ENCODE results near the gene TPP1.

Gene TPP1

GRCh38 chr11:6611963-6612212 is 7.3 kb downstream of the TPP1 start:
- H3K4me3 ChIP-seq (replicated peaks; ENCODE audit: low read depth, low read length), result peak overlapping the region; percentile 66
- TF ChIP-seq, protein P1, sequence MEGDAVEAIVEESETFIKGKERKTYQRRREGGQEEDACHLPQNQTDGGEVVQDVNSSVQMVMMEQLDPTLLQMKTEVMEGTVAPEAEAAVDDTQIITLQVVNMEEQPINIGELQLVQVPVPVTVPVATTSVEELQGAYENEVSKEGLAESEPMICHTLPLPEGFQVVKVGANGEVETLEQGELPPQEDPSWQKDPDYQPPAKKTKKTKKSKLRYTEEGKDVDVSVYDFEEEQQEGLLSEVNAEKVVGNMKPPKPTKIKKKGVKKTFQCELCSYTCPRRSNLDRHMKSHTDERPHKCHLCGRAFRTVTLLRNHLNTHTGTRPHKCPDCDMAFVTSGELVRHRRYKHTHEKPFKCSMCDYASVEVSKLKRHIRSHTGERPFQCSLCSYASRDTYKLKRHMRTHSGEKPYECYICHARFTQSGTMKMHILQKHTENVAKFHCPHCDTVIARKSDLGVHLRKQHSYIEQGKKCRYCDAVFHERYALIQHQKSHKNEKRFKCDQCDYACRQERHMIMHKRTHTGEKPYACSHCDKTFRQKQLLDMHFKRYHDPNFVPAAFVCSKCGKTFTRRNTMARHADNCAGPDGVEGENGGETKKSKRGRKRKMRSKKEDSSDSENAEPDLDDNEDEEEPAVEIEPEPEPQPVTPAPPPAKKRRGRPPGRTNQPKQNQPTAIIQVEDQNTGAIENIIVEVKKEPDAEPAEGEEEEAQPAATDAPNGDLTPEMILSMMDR (IDR thresholded peaks at IDR 0.05; ENCODE audit: low read length, missing control alignments), result no peak
- no peak for DNase-seq (ENCODE audit: low read depth)

DNA sequence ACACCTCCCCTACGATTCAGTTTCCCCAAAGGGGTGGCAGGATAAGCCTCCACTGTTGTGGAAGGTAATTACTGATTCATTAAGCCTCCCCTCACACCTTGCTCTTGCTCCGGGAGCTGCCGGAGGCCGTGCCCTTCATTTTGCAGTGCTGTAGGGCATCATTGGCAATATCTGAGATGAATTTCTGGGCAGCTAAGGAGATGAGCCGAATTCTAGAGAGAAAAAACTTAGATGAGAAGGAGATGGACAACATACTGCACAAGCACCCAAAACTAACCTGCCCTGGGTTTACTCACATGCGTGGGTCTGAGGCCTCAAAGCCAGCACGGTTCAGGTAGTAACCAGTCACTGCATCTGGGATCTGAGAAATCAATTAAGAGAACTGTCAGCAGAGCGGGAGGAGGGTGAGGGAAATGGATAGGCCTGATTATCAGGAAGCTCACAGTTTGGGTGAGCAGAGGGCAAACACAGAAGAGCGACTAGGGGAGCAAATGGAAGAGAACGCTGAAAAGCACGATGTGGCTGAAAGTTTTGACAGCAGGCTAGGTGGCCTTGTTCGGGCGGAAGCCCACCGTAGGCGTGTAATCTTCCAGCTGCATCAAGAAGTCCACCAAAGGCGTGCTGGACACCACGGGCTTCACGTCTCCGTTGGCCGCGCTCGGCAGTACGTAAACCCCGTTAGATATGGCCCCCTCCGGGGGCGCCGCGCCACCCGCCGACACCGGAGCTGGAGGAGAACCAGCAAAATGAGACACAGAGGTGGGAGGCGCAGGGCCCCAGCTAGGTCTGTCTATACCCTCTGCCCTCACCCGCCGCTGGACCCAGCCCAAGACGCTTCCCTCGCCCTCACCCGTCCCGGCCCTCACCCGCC is 7.9 kb downstream of the TPP1 start:
- peak overlapping the region; percentile 66 for H3K4me3 ChIP-seq (replicated peaks; ENCODE audit: low read depth, low read length)
- TF ChIP-seq, protein P1 (IDR thresholded peaks at IDR 0.05; ENCODE audit: low read length, missing control alignments), result no peak
- peak; percentile 31 for DNase-seq (ENCODE audit: low read depth)

DNA sequence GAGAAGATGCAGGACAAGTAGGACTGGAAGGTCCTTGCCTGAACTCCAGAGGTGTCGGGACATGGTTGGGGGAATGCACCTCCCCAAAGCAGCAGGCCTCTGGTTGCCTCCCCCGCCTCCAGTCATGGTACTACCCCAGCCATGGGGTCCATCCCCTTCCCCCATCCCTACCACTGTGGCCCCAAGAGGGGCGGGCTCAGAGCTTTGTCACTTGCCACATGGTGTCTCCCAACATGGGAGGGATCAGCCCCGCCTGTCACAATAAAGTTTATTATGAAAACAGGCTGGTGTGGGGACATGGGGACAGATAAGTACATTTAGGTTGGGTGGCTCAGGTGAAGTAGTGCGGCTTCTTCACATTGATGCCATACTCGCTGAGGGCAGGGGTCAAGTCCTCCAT is 8.6 kb downstream of the TPP1 start:
- peak overlapping the region; percentile 66 for H3K4me3 ChIP-seq (replicated peaks; ENCODE audit: low read depth, low read length)
- no peak for DNase-seq (ENCODE audit: low read depth)

GRCh38 chr11:6609502-6610015 is 9.7 kb downstream of the TPP1 start:
- no peak overlapping the region for H3K4me3 ChIP-seq (replicated peaks; ENCODE audit: low read depth, low read length)
- TF ChIP-seq, protein P1 (IDR thresholded peaks at IDR 0.05; ENCODE audit: low read length, missing control alignments), result no peak
- no peak for DNase-seq (ENCODE audit: low read depth)

More for the DNA sequence above, 8.6 kb downstream of the TPP1 start:
- TF ChIP-seq, protein P1 (IDR thresholded peaks at IDR 0.05; ENCODE audit: low read length, missing control alignments), result no peak

DNA sequence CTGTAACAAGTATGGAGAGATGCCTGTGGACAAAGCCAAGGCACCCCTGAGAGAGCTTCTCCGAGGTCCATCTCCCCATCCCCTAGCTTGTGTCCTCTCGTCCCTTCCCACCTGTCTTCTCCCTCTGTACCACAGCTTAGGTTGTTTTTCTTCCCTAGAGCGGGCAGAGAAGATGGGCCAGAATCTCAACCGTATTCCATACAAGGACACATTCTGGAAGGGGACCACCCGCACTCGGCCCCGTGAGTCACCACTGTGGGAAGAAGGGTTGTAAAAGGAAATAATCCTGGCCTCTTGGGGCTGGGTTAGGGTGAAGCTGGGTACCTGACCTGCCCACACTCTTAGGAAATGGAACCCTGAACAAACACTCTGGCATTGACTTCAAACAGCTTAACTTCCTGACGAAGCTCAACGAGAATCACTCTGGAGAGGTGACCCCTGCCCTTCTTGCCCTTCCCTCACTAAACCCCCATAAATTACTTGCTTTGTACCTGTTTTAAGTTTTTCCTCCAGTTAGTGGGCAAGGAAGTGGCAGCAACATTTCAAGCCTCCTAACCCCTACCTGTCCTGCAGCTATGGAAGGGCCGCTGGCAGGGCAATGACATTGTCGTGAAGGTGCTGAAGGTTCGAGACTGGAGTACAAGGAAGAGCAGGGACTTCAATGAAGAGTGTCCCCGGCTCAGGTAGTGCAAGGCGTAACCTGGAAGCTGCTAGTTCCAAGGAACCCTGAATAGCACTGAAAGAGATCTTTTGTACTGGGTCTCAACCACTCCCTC is 10.3 kb downstream of the TPP1 start:
- H3K4me3 ChIP-seq (replicated peaks; ENCODE audit: low read depth, low read length), result no peak overlapping the region
- no peak for DNase-seq (ENCODE audit: low read depth)
- TF ChIP-seq, protein P1 (IDR thresholded peaks at IDR 0.05; ENCODE audit: low read length, missing control alignments), result no peak

DNA sequence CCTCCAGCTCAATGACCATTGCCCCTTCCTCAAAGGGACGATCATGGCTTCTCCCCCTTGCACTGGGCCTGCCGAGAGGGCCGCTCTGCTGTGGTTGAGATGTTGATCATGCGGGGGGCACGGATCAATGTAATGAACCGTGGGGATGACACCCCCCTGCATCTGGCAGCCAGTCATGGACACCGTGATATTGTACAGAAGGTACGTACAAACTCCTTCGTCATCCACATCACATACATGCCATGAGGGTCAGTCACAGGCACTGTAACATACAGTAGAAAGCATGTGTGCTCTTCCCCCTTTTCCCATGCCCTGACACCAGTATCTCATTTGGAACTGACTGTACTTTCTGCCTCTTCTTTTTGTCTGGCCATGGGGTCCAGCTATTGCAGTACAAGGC is 11.2 kb downstream of the TPP1 start:
- DNase-seq (ENCODE audit: low read depth), result no peak
- TF ChIP-seq, protein P1 (IDR thresholded peaks at IDR 0.05; ENCODE audit: low read length, missing control alignments), result no peak
- no peak overlapping the region for H3K4me3 ChIP-seq (replicated peaks; ENCODE audit: low read depth, low read length)

All from fibroblast of pulmonary artery (primary cell).